Ascending aorta (tissue), 2 donors: ENCODE results near the gene PARD3B. TPM values are rescaled to one million over a fixed set of nuclear protein-coding genes. Genes with fewer than 3 reads are reported as not detected.

Source experiments
- DNase-seq, 2 donors: peaks; one replicate each; pipeline ENCODE4 v3.0.0-alpha.2; 2019; ENCODE audit warnings: low spot score in 2 of 2
- H3K27ac ChIP-seq, 2 donors: fragments of 200-600 bp; sonication (generic); one replicate each; pipeline ENCODE4 v1.5.1; 2016 to 2017; ENCODE audit warnings: mild to moderate bottlenecking in 1 of 2
- H3K27me3 ChIP-seq: fragments of 200-600 bp; sonication (generic); one replicate; pipeline ENCODE4 v1.5.1; 2017
- H3K36me3 ChIP-seq, 2 donors: fragments of 200-600 bp; sonication (generic); one replicate each; pipeline ENCODE4 v1.5.1; 2016
- H3K4me1 ChIP-seq, 2 donors: fragments of 200-600 bp; sonication (generic); one replicate each; pipeline ENCODE4 v1.5.1; 2016 to 2017; ENCODE audit warnings: mild to moderate bottlenecking in 1 of 2
- H3K4me3 ChIP-seq, 2 donors: fragments of 200-600 bp; sonication (generic); one replicate each; pipeline ENCODE4 v1.5.1; 2016 to 2017; ENCODE audit warnings: mild to moderate bottlenecking in 1 of 2
- H3K9me3 ChIP-seq, 2 donors: fragments of 200-600 bp; sonication (generic); one replicate each; pipeline ENCODE4 v1.5.1; 2016
- CTCF ChIP-seq, 3 experiments: fragments of 200-600 bp in 2 of 3; fragments of 450-650 bp in 1 of 3; sonication (generic) in 2 of 3; IDR thresholded peaks; one replicate each; pipeline ENCODE4 v1.5.1; 2016 to 2019; ENCODE audit warnings: antibody characterized with exemption in 3 of 3, mild to moderate bottlenecking in 1 of 3, moderate library complexity in 1 of 3
- intact Hi-C: fragments of 100-400 bp; cut with DNase I; formaldehyde crosslinking; loops from one replicate; pipeline ENCODE4 v1.15.1; 2023
- total RNA-seq: library from RNA; depleted of rRNA; stranded (reverse); fragments of >200 nt; gene quantifications from one replicate; pipeline ENCODE4 v1.1.0, GENCODE V29; 2016

Gene PARD3B
- total RNA-seq, 1 donor from 2014 or later = 9.5 TPM

- H3K4me1 ChIP-seq = no peaks in the 10 kb centered on the region
- H3K27me3 ChIP-seq = no peaks in the 10 kb centered on the region
- H3K27ac ChIP-seq = no peak overlapping the region
- no peaks in the 10 kb centered on the region for H3K9me3 ChIP-seq
- H3K4me3 ChIP-seq = no peak overlapping the region
- DNase-seq = no peak
- no peak for TF ChIP-seq CTCF (IDR thresholded peaks at IDR 0.05)
- intact Hi-C loops = no loop called here
- H3K36me3 ChIP-seq = no peaks in the 10 kb centered on the region
These were observed 929.6 kb downstream of the PARD3B start for GRCh38 chr2:205474741-205475415.

- H3K27ac ChIP-seq = no peak overlapping the region
- no peaks in the 10 kb centered on the region for H3K27me3 ChIP-seq
- H3K36me3 ChIP-seq = no peaks in the 10 kb centered on the region
- intact Hi-C loops = no loop called here
- H3K4me3 ChIP-seq = no peak overlapping the region
- no peak for TF ChIP-seq CTCF (IDR thresholded peaks at IDR 0.05)
- H3K9me3 ChIP-seq = no peaks in the 10 kb centered on the region
- no peaks in the 10 kb centered on the region for H3K4me1 ChIP-seq
- DNase-seq = no peak
These were observed 930.1 kb downstream of the PARD3B start for GRCh38 chr2:205475416-205475768.

- Histone ChIP-seq H3K9me3 (no peaks in the 10 kb centered on the region), H3K4me3 (no peak overlapping the region), H3K27me3 (no peaks in the 10 kb centered on the region), H3K36me3 (no peaks in the 10 kb centered on the region), H3K27ac (no peak overlapping the region), H3K4me1 (no peaks in the 10 kb centered on the region)
- DNase-seq = no peak
- intact Hi-C loops = no loop called here
- no peak for TF ChIP-seq CTCF (IDR thresholded peaks at IDR 0.05)
These were observed 931.9 kb downstream of the PARD3B start for GRCh38 chr2:205477016-205477705.

GRCh38 chr2:205481861-205482260, 936.6 kb downstream of the PARD3B start:
- no peak overlapping the region for H3K4me3 ChIP-seq
- H3K36me3 ChIP-seq = no peaks in the 10 kb centered on the region
- H3K27ac ChIP-seq = no peak overlapping the region
- no peaks in the 10 kb centered on the region for H3K4me1 ChIP-seq
- H3K9me3 ChIP-seq = no peaks in the 10 kb centered on the region
- TF ChIP-seq CTCF (IDR thresholded peaks at IDR 0.05) = no peak
- H3K27me3 ChIP-seq = no peaks in the 10 kb centered on the region
- DNase-seq = no peak
- intact Hi-C loops = no loop called here

- Histone ChIP-seq H3K9me3 (no peaks in the 10 kb centered on the region), H3K27ac (no peak overlapping the region), H3K4me3 (no peak overlapping the region), H3K4me1 (no peaks in the 10 kb centered on the region), H3K36me3 (no peaks in the 10 kb centered on the region), H3K27me3 (no peaks in the 10 kb centered on the region)
- DNase-seq = no peak
- intact Hi-C loops = no loop called here
- no peak for TF ChIP-seq CTCF (IDR thresholded peaks at IDR 0.05)
These were observed 937.3 kb downstream of the PARD3B start for GRCh38 chr2:205482399-205483081.
